Loucy (cell line): ENCODE data around the gene VCL.

ENCODE experiments used
- CTCF ChIP-seq: fragments of 200-600 bp; sonication (generic); conservative IDR thresholded peaks from 2 replicates; pipeline ENCODE4 v1.5.1; 2014; ENCODE audit warnings: mild to moderate bottlenecking, antibody characterized with exemption, low read length
- EZH2phosphoT487 ChIP-seq: fragments of 200-600 bp; IDR thresholded peaks from 2 replicates; pipeline ENCODE4 v1.6.1; 2018; ENCODE audit warnings: antibody characterized with exemption, mild to moderate bottlenecking, moderate library complexity, borderline replicate concordance

- TF ChIP-seq CTCF (no peak), EZH2phosphoT487 (no peak)
Measured at GRCh38 chr10:74163319-74164068, 165.6 kb downstream of the VCL start.
